ENCODE measurements around the gene UBR1.

- no peak for TF ChIP-seq EZH2phosphoT487 (IDR thresholded peaks at IDR 0.05; ENCODE audit: insufficient read depth, low read depth)
- TF ChIP-seq EZH2 (IDR thresholded peaks at IDR 0.05; ENCODE audit: insufficient read depth, poor library complexity, severe bottlenecking) = no peak
Measured at GRCh38 chr15:42903388-42904324, 202.2 kb downstream of the UBR1 start.
